Activated CD8-positive, alpha-beta T cell treated with anti-CD3 and anti-CD28 coated beads for 36 hours (primary cell): Measurements from ENCODE around the gene LRRC55. TPM values are rescaled to one million over a fixed set of nuclear protein-coding genes. Genes with fewer than 3 reads are reported as not detected.

Experiments
- ATAC-seq: fragments of 200-7000 bp; cut with Tn5 transposase; one replicate; pipeline ENCODE4 v1.10.0; 2021; ENCODE audit warnings: mild to moderate bottlenecking, moderate library complexity
- CTCF ChIA-PET: fragments of 350-600 bp; sonication (Branson Sonifier 250); formaldehyde crosslinking; loops from one replicate; lab custom pipeline; 2021; ENCODE audit warnings: antibody characterized with exemption; lab: Charles Lee
- POLR2A ChIA-PET: fragments of 350-600 bp; sonication (Branson Sonifier 250); formaldehyde crosslinking; loops from one replicate; lab custom pipeline; 2021; ENCODE audit warnings: antibody characterized with exemption; lab: Charles Lee
- DNase-seq: peaks from one replicate; pipeline ENCODE4 v3.0.0-alpha.2; 2020
- H3K27ac Mint-ChIP-seq: one replicate; pipeline ENCODE4 v1.8.0; 2021; ENCODE audit warnings: mild to moderate bottlenecking, mixed read lengths
- H3K27me3 Mint-ChIP-seq: one replicate; pipeline ENCODE4 v1.8.0; 2021; ENCODE audit warnings: mixed read lengths
- H3K36me3 Mint-ChIP-seq: one replicate; pipeline ENCODE4 v1.8.0; 2021; ENCODE audit warnings: low read depth, mixed read lengths
- H3K4me1 Mint-ChIP-seq: one replicate; pipeline ENCODE4 v1.8.0; 2021; ENCODE audit warnings: low read depth, mixed read lengths
- H3K4me3 Mint-ChIP-seq: one replicate; pipeline ENCODE4 v1.8.0; 2021; ENCODE audit warnings: mild to moderate bottlenecking, moderate library complexity, mixed read lengths
- H3K9me3 Mint-ChIP-seq: one replicate; pipeline ENCODE4 v1.8.0; 2021; ENCODE audit warnings: mixed read lengths
- intact Hi-C: fragments of 100-400 bp; cut with micrococcal nuclease; formaldehyde crosslinking; loops from one replicate; pipeline ENCODE4 v1.10.0; 2022
- total RNA-seq, 2 experiments: library from RNA; stranded (reverse); gene quantifications; one replicate each; pipeline ENCODE4 v1.2.3, GENCODE V29; 2021
- TF ChIP-seq, protein P1 (sequence below): fragments of 200-600 bp; IDR thresholded peaks from one replicate; pipeline ENCODE4 v1.8.0; 2022; ENCODE audit warnings: antibody characterized with exemption, mild to moderate bottlenecking

The LRRC55 gene
- total RNA-seq, 2 experiments from 2014 or later, result not detected

DNA sequence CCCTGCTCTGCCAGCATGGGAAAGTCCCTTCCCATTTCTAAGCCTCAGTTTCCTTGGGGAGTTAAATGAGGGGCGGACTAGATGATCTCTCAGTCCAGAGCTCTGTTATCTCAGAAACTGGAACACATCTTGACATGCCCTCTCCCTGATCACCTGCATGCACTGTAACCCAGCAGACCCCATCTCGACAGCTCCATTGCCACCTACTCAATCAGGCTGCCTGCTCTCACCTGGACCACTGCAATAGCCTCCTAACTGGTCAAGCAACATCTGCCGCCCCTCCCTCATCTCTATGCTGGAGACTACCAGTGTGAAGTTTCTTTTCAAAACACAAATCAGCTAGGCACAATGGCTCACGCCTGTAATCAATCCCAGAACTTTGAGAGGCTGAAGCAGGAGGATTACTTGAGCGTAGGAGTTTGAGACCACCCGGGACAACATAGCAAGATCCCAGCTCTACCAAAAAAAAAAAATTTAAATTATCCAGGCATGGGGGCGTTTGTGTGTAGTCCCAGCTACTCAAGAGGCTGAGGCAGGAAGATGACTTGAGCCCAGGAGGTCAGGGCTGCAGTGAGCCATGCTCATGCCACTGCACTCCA, 22.2 kb downstream of the LRRC55 start:
- no peak for ATAC-seq
- no peak for DNase-seq
- Mint-ChIP-seq H3K27me3 (peaks cover 9% of the 10 kb centered on the region), H3K4me3 (no peak overlapping the region), H3K9me3 (no peaks in the 10 kb centered on the region), H3K36me3 (no peaks in the 10 kb centered on the region), H3K27ac (no peak overlapping the region), H3K4me1 (no peaks in the 10 kb centered on the region)
- ChIA-PET POLR2A (no interaction called here), CTCF (interaction anchor here (1.5 kb wide), 1 partner anchor 46 kb away, joined by 5 read pairs; no protein-coding TSS in a partner anchor)
- intact Hi-C loops, result no loop called here
- TF ChIP-seq, protein P1, sequence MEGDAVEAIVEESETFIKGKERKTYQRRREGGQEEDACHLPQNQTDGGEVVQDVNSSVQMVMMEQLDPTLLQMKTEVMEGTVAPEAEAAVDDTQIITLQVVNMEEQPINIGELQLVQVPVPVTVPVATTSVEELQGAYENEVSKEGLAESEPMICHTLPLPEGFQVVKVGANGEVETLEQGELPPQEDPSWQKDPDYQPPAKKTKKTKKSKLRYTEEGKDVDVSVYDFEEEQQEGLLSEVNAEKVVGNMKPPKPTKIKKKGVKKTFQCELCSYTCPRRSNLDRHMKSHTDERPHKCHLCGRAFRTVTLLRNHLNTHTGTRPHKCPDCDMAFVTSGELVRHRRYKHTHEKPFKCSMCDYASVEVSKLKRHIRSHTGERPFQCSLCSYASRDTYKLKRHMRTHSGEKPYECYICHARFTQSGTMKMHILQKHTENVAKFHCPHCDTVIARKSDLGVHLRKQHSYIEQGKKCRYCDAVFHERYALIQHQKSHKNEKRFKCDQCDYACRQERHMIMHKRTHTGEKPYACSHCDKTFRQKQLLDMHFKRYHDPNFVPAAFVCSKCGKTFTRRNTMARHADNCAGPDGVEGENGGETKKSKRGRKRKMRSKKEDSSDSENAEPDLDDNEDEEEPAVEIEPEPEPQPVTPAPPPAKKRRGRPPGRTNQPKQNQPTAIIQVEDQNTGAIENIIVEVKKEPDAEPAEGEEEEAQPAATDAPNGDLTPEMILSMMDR, result no peak

DNA sequence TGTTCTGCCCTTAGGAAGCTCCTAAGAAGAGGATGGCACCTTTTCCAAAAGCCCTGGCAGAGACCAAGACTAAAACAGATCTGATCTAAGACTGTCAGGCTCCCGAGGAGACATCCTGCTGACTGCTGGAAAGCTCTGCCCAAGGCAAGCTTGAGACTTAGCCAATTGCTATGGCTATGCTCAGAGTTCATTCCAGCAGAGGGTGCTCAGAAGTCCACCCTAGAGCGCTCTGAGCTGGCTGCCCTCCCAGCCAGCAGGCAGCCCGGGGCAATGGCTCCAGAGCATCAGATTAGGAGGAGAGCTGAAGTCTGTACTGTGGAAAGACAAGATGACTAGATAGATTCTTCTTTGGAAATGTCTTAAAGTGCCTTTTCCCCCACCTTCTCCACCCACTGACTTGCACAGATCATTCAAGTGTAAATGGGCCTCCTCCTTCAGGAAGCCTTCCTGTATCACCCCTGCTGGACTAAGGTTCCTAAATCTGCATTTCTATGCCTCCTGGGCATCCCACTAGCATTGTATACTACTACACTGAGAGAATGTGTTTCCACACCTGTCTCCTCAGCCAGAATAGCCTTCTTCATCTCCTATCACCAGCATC, 23.4 kb downstream of the LRRC55 start:
- CTCF ChIA-PET, result interaction anchor here (1.0 kb wide), 1 partner anchor 45 kb away, joined by 3 read pairs; no protein-coding TSS in a partner anchor

DNA sequence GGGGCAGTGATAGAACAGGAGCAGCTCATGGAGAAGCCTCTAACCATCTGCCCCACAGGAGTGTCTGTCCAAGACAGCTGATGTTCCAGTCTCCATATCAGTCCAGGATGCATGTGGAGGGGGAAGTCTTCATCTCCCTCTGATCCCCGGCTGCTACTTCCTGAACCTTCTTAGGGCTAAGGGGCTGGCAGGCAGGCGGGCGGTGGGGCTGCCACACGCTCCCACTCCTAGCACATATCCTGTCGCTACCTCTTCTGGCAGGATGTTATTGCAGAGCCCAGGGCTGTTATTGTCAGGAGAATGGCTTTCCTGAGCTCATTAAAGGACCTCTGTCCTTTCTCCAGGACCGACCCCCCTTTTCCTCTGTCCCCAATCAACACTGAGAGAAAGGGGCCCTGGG, 25.4 kb downstream of the LRRC55 start:
- Mint-ChIP-seq H3K36me3 (no peaks in the 10 kb centered on the region), H3K27me3 (peaks cover 9% of the 10 kb centered on the region), H3K27ac (no peak overlapping the region), H3K4me3 (no peak overlapping the region), H3K9me3 (no peaks in the 10 kb centered on the region), H3K4me1 (no peaks in the 10 kb centered on the region)
- DNase-seq (no peak), ATAC-seq (no peak)
- TF ChIP-seq, protein P1, result no peak
- intact Hi-C loops, result no loop called here
- CTCF ChIA-PET, result interaction anchor here (1.4 kb wide), 1 partner anchor 42 kb away, joined by 4 read pairs; no protein-coding TSS in a partner anchor
- POLR2A ChIA-PET, result no interaction called here

More for the DNA sequence above, 23.4 kb downstream of the LRRC55 start:
- Mint-ChIP-seq H3K4me1 (no peaks in the 10 kb centered on the region), H3K9me3 (no peaks in the 10 kb centered on the region), H3K27ac (no peak overlapping the region), H3K4me3 (no peak overlapping the region), H3K36me3 (no peaks in the 10 kb centered on the region), H3K27me3 (peaks cover 9% of the 10 kb centered on the region)
- no peak for ATAC-seq
- intact Hi-C loops, result no loop called here
- DNase-seq, result no peak
- POLR2A ChIA-PET, result no interaction called here
- TF ChIP-seq, protein P1, result no peak

DNA sequence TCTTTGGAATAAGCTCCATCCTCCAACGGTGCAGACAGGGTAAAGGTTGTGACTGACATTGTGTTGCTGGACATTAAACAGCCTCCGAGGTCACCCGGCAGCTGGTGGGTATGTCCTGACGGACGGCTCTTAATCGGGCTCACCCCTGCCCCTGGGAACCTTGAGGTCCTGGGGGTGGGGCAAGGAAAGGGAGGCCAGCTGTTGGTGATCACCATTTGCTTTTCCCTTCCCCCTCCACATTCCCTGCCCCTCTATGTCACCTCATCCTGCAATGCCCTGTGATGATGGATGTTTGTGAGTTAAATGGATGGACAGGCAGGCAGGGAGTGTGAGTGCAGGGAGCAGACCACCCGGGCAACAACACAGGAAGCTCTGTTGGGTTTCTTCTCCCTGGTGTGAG, 29.0 kb downstream of the LRRC55 start:
- H3K4me3 Mint-ChIP-seq, result no peak overlapping the region
- peaks cover 9% of the 10 kb centered on the region for H3K27me3 Mint-ChIP-seq
- DNase-seq (no peak), ATAC-seq (no peak)
- H3K27ac Mint-ChIP-seq, result no peak overlapping the region
- ChIA-PET POLR2A (no interaction called here), CTCF (interaction anchor here (1.2 kb wide), 1 partner anchor 39 kb away, joined by 3 read pairs; no protein-coding TSS in a partner anchor)
- no peaks in the 10 kb centered on the region for H3K4me1 Mint-ChIP-seq
- intact Hi-C loops, result no loop called here
- H3K36me3 Mint-ChIP-seq, result no peaks in the 10 kb centered on the region
- no peaks in the 10 kb centered on the region for H3K9me3 Mint-ChIP-seq
- TF ChIP-seq, protein P1, result no peak
